IPS-18c (cell line): Measurements from ENCODE around the gene CSH2.
"Not testable (repeated sequence)": the region's sequence is repeated elsewhere in the genome, so short reads cannot be mapped to it uniquely, and the experiment has no call there.

Source experiments
- H3K4me3 ChIP-seq: 2 replicates; pipeline ENCODE4 v1.7.0; 2013; ENCODE audit warnings: low read depth, mild to moderate bottlenecking, low read length, moderate library complexity; ENCODE audit not compliant: insufficient read depth
- H3K9me3 ChIP-seq: one replicate; pipeline ENCODE4 v1.6.1; 2013; ENCODE audit warnings: mild to moderate bottlenecking, low read length, moderate library complexity; ENCODE audit not compliant: control insufficient read depth, insufficient read depth

The CSH2 gene

GRCh38 chr17:63871646-63872365 lies 1.7 kb downstream of the CSH2 start:
- H3K9me3 ChIP-seq, H3K4me3 ChIP-seq: not testable (repeated sequence)

GRCh38 chr17:63870292-63870665 lies 3.2 kb downstream of the CSH2 start:
- not testable (repeated sequence) for H3K9me3 ChIP-seq, H3K4me3 ChIP-seq

- not testable (repeated sequence) for H3K4me3 ChIP-seq, H3K9me3 ChIP-seq
Measured at GRCh38 chr17:63869491-63870291, 3.8 kb downstream of the CSH2 start.

- H3K9me3 ChIP-seq, H3K4me3 ChIP-seq: not testable (repeated sequence)
Measured at GRCh38 chr17:63866625-63867024, 6.9 kb downstream of the CSH2 start.

- H3K9me3 ChIP-seq, result no peaks in the 10 kb centered on the region
- no peak overlapping the region for H3K4me3 ChIP-seq
Measured at GRCh38 chr17:63859257-63859656, 14.2 kb downstream of the CSH2 start.

- H3K4me3 ChIP-seq, result not testable (repeated sequence)
Measured at GRCh38 chr17:63856425-63856824, 17.1 kb downstream of the CSH2 start.

GRCh38 chr17:63855185-63855584 lies 18.3 kb downstream of the CSH2 start:
- Histone ChIP-seq H3K4me3 (no peak overlapping the region), H3K9me3 (no peaks in the 10 kb centered on the region)

More at GRCh38 chr17:63856425-63856824, 17.1 kb downstream of the CSH2 start:
- not testable (repeated sequence) for H3K9me3 ChIP-seq

GRCh38 chr17:63854709-63855108 lies 18.8 kb downstream of the CSH2 start:
- Histone ChIP-seq H3K4me3 (no peak overlapping the region), H3K9me3 (no peaks in the 10 kb centered on the region)

- H3K9me3 ChIP-seq, result no peaks in the 10 kb centered on the region
- H3K4me3 ChIP-seq, result no peak overlapping the region
Measured at GRCh38 chr17:63853260-63853659, 20.2 kb downstream of the CSH2 start.

GRCh38 chr17:63850401-63850800 lies 23.1 kb downstream of the CSH2 start:
- Histone ChIP-seq H3K9me3 (no peaks in the 10 kb centered on the region), H3K4me3 (no peak overlapping the region)

- peak overlapping the region; percentile 41; the same call in 1 of the 2 replicates for H3K4me3 ChIP-seq
- H3K9me3 ChIP-seq, result no peaks in the 10 kb centered on the region
Measured at GRCh38 chr17:63848834-63849689, 24.4 kb downstream of the CSH2 start.

- H3K4me3 ChIP-seq, result no peak overlapping the region
- no peaks in the 10 kb centered on the region for H3K9me3 ChIP-seq
Measured at GRCh38 chr17:63847525-63848249, 25.8 kb downstream of the CSH2 start.

GRCh38 chr17:63845509-63845908 lies 28.0 kb downstream of the CSH2 start:
- no peak overlapping the region for H3K4me3 ChIP-seq
- H3K9me3 ChIP-seq, result no peaks in the 10 kb centered on the region

- H3K9me3 ChIP-seq, result no peaks in the 10 kb centered on the region
- H3K4me3 ChIP-seq, result no peak overlapping the region; the same call in 1 of the 2 replicates
Measured at GRCh38 chr17:63843910-63844677, 29.4 kb downstream of the CSH2 start.

GRCh38 chr17:63843387-63843888 lies 30.0 kb downstream of the CSH2 start:
- not testable (repeated sequence) for H3K9me3 ChIP-seq
- H3K4me3 ChIP-seq, result peak overlapping the region; percentile 65
